A673 (cell line): ENCODE results near the gene PRKAR2A.

Experiments
- CTCF ChIP-seq: fragments of 300-800, 200-600 bp; sonication (generic); conservative IDR thresholded peaks from 2 replicates; pipeline ENCODE4 v1.5.1; 2017; ENCODE audit warnings: low read depth, mild to moderate bottlenecking, antibody characterized with exemption, low read length, moderate library complexity, mixed read lengths
- EZH2 ChIP-seq: fragments of 200-600 bp; sonication (generic); IDR thresholded peaks from 2 replicates; pipeline ENCODE4 v1.6.1; 2017; ENCODE audit warnings: borderline replicate concordance, low read depth, mild to moderate bottlenecking, mixed read lengths, antibody characterized with exemption, low read length; ENCODE audit not compliant: poor library complexity, severe bottlenecking

- TF ChIP-seq CTCF = no peak
- no peak for TF ChIP-seq EZH2
Measured at GRCh38 chr3:48700731-48701405, 146.8 kb downstream of the PRKAR2A start.
